Gastroesophageal sphincter (tissue), 4 donors: ENCODE results near the gene ZDHHC11. TPM values are rescaled to one million over a fixed set of nuclear protein-coding genes. Genes with fewer than 3 reads are reported as not detected.

Experiments used
- ATAC-seq: fragments of 150-250 bp; one replicate; pipeline ENCODE4 v1.9.1; 2016; ENCODE audit warnings: mild to moderate bottlenecking, moderate library complexity
- H3K27ac ChIP-seq, 4 donors: fragments of 200-600 bp; sonication (generic) in 3 of 4; 1 replicate in 3 of 4; 2 replicates in 1 of 4; pipeline ENCODE4 v1.5.1; 2016 to 2019
- H3K27me3 ChIP-seq: fragments of 200-600 bp; sonication (generic); one replicate; pipeline ENCODE4 v1.5.1; 2019
- H3K36me3 ChIP-seq, 2 donors: fragments of 200-600 bp; sonication (generic); one replicate each; pipeline ENCODE4 v1.5.1; 2019; ENCODE audit warnings: control low read depth in 1 of 2
- H3K4me1 ChIP-seq, 3 donors: fragments of 200-600 bp; sonication (generic); 1 replicate in 2 of 3; 2 replicates in 1 of 3; pipeline ENCODE4 v1.5.1; 2016 to 2019; ENCODE audit warnings: control low read depth in 2 of 3
- H3K4me3 ChIP-seq, 2 donors: fragments of 200-600 bp; sonication (generic); one replicate each; pipeline ENCODE4 v1.5.1; 2019; ENCODE audit warnings: mild to moderate bottlenecking in 1 of 2, moderate library complexity in 1 of 2
- H3K9me3 ChIP-seq, 3 donors: fragments of 200-600 bp; sonication (generic); one replicate each; pipeline ENCODE4 v1.5.1; 2017 to 2019; ENCODE audit warnings: control low read depth in 2 of 3
- EP300 ChIP-seq: sonication (generic); formaldehyde crosslinking; IDR thresholded peaks from one replicate; pipeline ENCODE4 v1.6.1; 2017; ENCODE audit warnings: antibody characterized with exemption, mild to moderate bottlenecking
- POLR2A ChIP-seq, 2 donors: fragments of 450-650 bp; IDR thresholded peaks; one replicate each; pipeline ENCODE4 v1.6.1; 2017; ENCODE audit warnings: antibody characterized with exemption in 2 of 2, mild to moderate bottlenecking in 2 of 2, moderate library complexity in 1 of 2
- POLR2AphosphoS5 ChIP-seq: sonication (generic); formaldehyde crosslinking; IDR thresholded peaks from one replicate; pipeline ENCODE4 v1.6.1; 2017; ENCODE audit warnings: antibody characterized with exemption
- WGBS, 2 donors: methylation state at CpG; one replicate each; pipeline ENCODE4 v1.1.5; 2018; ENCODE audit warnings: low coverage in 1 of 2; 5-methylcytosine and 5-hydroxymethylcytosine counted together
- total RNA-seq, 4 donors: library from RNA; depleted of rRNA; stranded (reverse); fragments of >200 nt; gene quantifications; one replicate each; pipeline ENCODE4 v1.1.0, GENCODE V29; 2016
- TF ChIP-seq, protein P1 (sequence below), 4 experiments: fragments of 200-600 bp in 2 of 4; fragments of 450-650 bp in 2 of 4; sonication (generic) in 1 of 4; IDR thresholded peaks; one replicate each; pipeline ENCODE4 v1.5.1; 2017 to 2019; ENCODE audit warnings: antibody characterized with exemption in 4 of 4, mild to moderate bottlenecking in 2 of 4, moderate library complexity in 2 of 4

The ZDHHC11 gene
- total RNA-seq, 4 donors from 2014 or later: 2.3 to 19.1 (median 7.4) TPM

DNA sequence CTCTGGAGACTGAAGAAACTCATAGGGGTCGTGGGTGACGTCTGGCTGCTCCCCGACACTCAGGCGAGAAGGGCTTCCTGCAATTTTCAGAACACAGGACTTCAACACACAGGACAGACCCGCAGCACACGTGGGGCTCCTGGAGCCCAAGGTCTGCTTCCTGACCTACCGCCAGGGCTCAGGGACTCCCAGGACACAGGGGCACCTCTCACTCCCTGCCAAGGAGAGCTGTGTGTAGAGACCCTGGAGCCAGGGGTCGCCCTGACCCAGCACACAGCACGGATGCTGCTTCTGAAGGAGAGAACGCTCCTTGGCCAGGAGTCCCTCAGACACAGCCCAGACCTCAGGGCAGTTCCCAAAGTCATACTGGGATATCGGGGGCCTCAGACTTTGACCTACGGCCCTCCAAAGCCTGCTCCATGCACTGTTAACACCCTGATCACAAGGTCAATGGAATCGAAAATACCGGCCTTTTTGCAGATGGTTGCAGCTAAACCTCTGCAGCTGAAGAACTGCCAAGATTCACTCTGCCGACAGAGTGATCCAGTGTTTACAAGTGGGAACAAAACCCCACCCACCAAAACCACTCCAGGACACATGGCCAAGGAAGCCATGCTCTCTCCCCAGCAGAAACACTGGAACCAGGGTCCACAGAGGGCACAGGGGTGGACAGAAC lies 13.8 kb upstream of the ZDHHC11 start:
- Histone ChIP-seq H3K4me1 (peaks cover 0 to 18% (median 4%) of the 10 kb centered on the region in 3 donors), H3K4me3 (no peak overlapping the region), H3K9me3 (no peaks in the 10 kb centered on the region), H3K27ac (peak overlapping the region in 1 of 4 donors; percentile 14), H3K36me3 (peaks cover 0 to 94% of the 10 kb centered on the region in 2 donors), H3K27me3 (no peaks in the 10 kb centered on the region)
- peak; percentile 21 for ATAC-seq
- 55 to 60% methylated on average over 1 to 6 of the region's 15 CpGs for WGBS, 2 donors
- TF ChIP-seq POLR2A (IDR thresholded peaks at IDR 0.05) (no peak), POLR2AphosphoS5 (no peak), EP300 (no peak)
- TF ChIP-seq, protein P1, sequence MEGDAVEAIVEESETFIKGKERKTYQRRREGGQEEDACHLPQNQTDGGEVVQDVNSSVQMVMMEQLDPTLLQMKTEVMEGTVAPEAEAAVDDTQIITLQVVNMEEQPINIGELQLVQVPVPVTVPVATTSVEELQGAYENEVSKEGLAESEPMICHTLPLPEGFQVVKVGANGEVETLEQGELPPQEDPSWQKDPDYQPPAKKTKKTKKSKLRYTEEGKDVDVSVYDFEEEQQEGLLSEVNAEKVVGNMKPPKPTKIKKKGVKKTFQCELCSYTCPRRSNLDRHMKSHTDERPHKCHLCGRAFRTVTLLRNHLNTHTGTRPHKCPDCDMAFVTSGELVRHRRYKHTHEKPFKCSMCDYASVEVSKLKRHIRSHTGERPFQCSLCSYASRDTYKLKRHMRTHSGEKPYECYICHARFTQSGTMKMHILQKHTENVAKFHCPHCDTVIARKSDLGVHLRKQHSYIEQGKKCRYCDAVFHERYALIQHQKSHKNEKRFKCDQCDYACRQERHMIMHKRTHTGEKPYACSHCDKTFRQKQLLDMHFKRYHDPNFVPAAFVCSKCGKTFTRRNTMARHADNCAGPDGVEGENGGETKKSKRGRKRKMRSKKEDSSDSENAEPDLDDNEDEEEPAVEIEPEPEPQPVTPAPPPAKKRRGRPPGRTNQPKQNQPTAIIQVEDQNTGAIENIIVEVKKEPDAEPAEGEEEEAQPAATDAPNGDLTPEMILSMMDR (IDR thresholded peaks at IDR 0.05): no peak

DNA sequence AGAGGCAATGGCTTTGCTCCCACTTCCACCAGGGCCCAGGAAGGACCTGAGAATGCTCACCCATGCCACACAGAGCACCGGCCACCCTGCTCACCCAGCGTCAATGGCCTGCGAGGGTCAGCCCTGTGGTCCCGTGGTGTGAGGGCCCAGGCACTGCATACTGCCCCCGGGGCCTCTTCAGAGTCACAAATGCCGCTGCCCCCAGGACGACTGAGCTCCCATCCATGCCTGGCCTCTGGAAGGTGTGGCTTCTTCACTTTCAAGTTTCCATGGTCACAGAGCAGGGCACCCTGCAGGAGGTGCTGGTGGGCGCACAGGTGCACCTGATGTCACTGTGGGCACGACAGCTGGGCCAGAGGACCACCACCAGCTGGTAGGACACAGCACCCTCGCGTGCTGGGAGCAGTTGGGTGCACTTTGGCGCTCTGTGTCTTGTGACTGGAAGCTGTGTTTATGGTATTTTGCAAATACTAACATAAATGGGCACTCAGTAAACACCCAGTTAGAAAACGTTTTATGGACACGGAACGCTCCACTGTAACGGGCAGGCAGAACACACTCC lies 12.5 kb upstream of the ZDHHC11 start:
- 50 to 94% methylated on average over 1 to 3 of the region's 16 CpGs for WGBS, 2 donors
- TF ChIP-seq EP300: no peak
- TF ChIP-seq POLR2AphosphoS5: no peak
- no peak for TF ChIP-seq POLR2A (IDR thresholded peaks at IDR 0.05)
- TF ChIP-seq, protein P1 (IDR thresholded peaks at IDR 0.05): no peak
- H3K4me1 ChIP-seq: peaks cover 0 to 18% (median 4%) of the 10 kb centered on the region in 3 donors
- ATAC-seq: no peak
- no peak overlapping the region for H3K27ac ChIP-seq
- no peak overlapping the region for H3K4me3 ChIP-seq
- no peaks in the 10 kb centered on the region for H3K9me3 ChIP-seq
- no peaks in the 10 kb centered on the region for H3K27me3 ChIP-seq
- peaks cover 0 to 81% of the 10 kb centered on the region in 2 donors for H3K36me3 ChIP-seq

DNA sequence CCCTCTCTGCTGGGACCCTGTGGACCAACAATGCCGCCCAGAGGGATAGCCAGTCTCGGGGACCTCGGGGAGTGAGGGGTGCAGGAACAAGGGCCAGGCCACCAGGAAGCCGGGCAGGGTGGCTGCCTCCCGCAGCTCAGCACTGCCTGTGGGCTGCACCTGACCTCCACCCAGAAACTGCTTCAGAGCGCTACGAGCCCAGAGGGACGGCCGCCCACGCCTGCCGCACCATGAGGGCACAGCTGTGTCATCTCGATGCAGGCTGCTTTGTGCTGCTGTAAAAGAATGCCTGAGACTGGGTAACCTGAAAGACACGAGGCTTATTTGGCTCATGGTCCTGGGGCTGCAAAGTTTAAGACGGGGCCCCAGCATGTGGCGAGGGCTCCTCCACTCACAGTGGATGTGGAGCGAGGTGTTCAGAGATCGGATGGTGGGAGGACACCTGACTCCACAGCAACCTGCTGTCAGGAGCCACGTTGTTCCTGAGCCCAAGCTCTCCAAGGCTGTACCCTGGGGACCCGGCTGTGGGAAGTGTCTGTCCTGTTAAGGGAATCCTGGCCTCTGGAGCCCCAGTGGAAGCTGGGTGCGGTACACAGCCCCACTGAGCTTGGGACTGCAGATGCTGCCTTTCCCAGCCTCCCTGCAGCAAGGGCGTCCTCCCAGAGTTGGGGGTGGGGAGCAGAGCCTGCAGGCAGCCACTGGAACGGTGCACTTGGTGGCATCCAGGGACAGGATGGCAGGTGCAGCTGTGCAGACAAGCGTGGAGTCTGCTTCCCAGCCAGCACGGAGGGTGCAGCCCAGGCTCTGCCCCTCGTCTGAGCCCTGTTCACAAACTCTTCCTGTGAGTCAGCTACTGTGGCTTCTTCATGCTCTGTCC lies 11.8 kb upstream of the ZDHHC11 start:
- Histone ChIP-seq H3K9me3 (no peaks in the 10 kb centered on the region), H3K27me3 (no peaks in the 10 kb centered on the region), H3K36me3 (peaks cover 0 to 74% of the 10 kb centered on the region in 2 donors), H3K4me1 (peaks cover 0 to 18% (median 4%) of the 10 kb centered on the region in 3 donors), H3K4me3 (no peak overlapping the region), H3K27ac (no peak overlapping the region)
- no peak for ATAC-seq
- TF ChIP-seq EP300 (no peak), POLR2A (IDR thresholded peaks at IDR 0.05) (no peak), POLR2AphosphoS5 (no peak)
- TF ChIP-seq, protein P1 (IDR thresholded peaks at IDR 0.05): no peak
- 60 to 80% methylated on average over 1 to 3 of the region's 25 CpGs for WGBS, 2 donors

DNA sequence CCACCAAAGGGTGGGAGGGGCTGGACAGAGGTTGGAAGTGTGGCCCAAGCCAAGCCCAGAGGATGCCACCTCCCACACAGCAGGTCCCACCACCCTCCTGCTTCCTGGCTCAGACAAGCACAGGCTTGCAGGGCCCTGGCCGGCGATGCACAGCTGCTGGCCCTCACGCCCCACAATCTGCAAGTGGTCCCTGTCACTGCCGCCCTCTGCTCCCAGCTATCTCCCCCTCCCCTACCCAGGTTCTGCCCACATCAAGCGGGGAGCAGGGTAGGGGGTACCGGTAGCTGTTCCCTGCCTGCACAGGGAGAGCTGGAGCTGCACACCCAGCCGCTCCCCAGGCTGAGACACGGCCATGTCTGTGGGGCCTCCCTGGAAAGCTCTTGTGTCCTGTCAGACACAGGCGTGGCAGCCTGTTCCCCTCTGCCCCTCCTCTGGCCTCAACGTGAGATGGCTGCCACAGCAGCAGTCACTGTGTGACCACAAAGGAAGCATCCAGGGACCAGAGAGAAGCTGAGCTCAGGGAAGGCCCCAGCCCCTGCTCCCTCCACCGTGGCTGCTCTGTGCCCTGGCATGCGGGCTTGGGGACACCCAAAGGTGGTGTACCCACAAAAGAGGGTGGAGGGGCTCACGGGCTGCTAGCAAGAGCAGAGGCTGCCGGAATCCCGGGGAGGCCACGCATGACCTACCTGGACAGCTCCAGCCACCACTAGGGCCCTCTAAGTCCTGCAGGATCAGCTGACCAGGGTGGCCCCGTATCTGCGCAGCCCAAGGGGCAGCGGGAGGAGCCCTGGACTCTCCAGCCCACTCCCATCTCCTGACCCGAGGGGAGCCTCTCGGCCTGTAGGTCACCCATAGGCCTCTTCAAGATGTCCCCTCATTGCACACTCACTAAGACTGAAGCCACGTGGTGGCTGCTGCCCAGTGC lies 10.9 kb upstream of the ZDHHC11 start:
- WGBS, 2 donors: 87% methylated on average over 3 of the region's 22 CpGs; no CpG with 5 or more reads in 1 of the 2 donors
- Histone ChIP-seq H3K9me3 (no peaks in the 10 kb centered on the region), H3K4me3 (no peak overlapping the region), H3K27me3 (no peaks in the 10 kb centered on the region), H3K36me3 (peaks cover 0 to 65% of the 10 kb centered on the region in 2 donors), H3K27ac (no peak overlapping the region), H3K4me1 (peaks cover 0 to 18% (median 4%) of the 10 kb centered on the region in 3 donors)
- no peak for ATAC-seq
- TF ChIP-seq POLR2A (IDR thresholded peaks at IDR 0.05) (no peak), EP300 (no peak), POLR2AphosphoS5 (no peak)
- TF ChIP-seq, protein P1 (IDR thresholded peaks at IDR 0.05): no peak
